CD4-positive, alpha-beta memory T cell (primary cell): Measurements from ENCODE around the gene CACNA1C. TPM values are rescaled to one million over a fixed set of nuclear protein-coding genes. Genes with fewer than 3 reads are reported as not detected.
A peak's percentile ranks its signal among the peaks of the same experiment; 100 is the strongest.

ENCODE experiments used
- CTCF ChIA-PET: fragments of 350-600 bp; sonication (Branson Sonifier 250); formaldehyde crosslinking; loops from one replicate; lab custom pipeline; 2021; ENCODE audit warnings: inconsistent platforms; ENCODE audit not compliant: partially characterized antibody; lab: Charles Lee
- POLR2A ChIA-PET: fragments of 350-600 bp; sonication (Branson Sonifier 250); formaldehyde crosslinking; loops from one replicate; lab custom pipeline; 2021; ENCODE audit not compliant: partially characterized antibody; lab: Charles Lee
- DNase-seq, 5 donors: peaks; one replicate each; pipeline versions ENCODE4 v3.0.0 to v3.0.0-alpha.2; 2020 to 2022; ENCODE audit warnings: mixed read lengths in 1 of 5
- H3K27ac ChIP-seq: one replicate; pipeline ENCODE4 v1.7.0; 2013; ENCODE audit warnings: low read depth, low read length
- H3K27me3 ChIP-seq: 2 replicates; pipeline ENCODE4 v1.7.0; 2013; ENCODE audit warnings: mild to moderate bottlenecking, low read length, moderate library complexity; ENCODE audit not compliant: insufficient read depth
- H3K36me3 ChIP-seq: 2 replicates; pipeline ENCODE4 v1.7.0; 2013; ENCODE audit warnings: mild to moderate bottlenecking, low read length, moderate library complexity; ENCODE audit not compliant: insufficient read depth
- H3K4me1 ChIP-seq: 2 replicates; pipeline ENCODE4 v1.7.0; 2013; ENCODE audit warnings: mild to moderate bottlenecking, low read length, moderate library complexity; ENCODE audit not compliant: insufficient read depth
- H3K4me3 ChIP-seq, 2 donors: one replicate each; pipeline ENCODE4 v1.7.0; 2013; ENCODE audit warnings: low read length in 2 of 2, mild to moderate bottlenecking in 1 of 2
- H3K9me3 ChIP-seq, 2 donors: one replicate each; pipeline ENCODE4 v1.7.0; 2013; ENCODE audit warnings: low read length in 2 of 2, control low read depth in 1 of 2; ENCODE audit not compliant: control insufficient read depth in 1 of 2
- H3K27ac Mint-ChIP-seq, 7 donors: one replicate each; pipeline ENCODE4 v1.8.0; 2020 to 2021; ENCODE audit warnings: mixed read lengths in 7 of 7, mild to moderate bottlenecking in 6 of 7, inconsistent platforms in 3 of 7, moderate library complexity in 3 of 7
- H3K27me3 Mint-ChIP-seq, 2 donors: one replicate each; pipeline ENCODE4 v1.8.0; 2020 to 2021; ENCODE audit warnings: mixed read lengths in 2 of 2
- H3K36me3 Mint-ChIP-seq, 2 donors: one replicate each; pipeline ENCODE4 v1.8.0; 2020 to 2021; ENCODE audit warnings: mixed read lengths in 2 of 2, inconsistent platforms in 1 of 2, mild to moderate bottlenecking in 1 of 2
- H3K4me1 Mint-ChIP-seq, 4 donors: one replicate each; pipeline ENCODE4 v1.8.0; 2020 to 2021; ENCODE audit warnings: mixed read lengths in 4 of 4, mild to moderate bottlenecking in 1 of 4
- H3K4me3 Mint-ChIP-seq, 8 donors: one replicate each; pipeline ENCODE4 v1.8.0; 2020 to 2021; ENCODE audit warnings: mixed read lengths in 8 of 8, mild to moderate bottlenecking in 7 of 8, moderate library complexity in 6 of 8, inconsistent platforms in 3 of 8
- H3K9me3 Mint-ChIP-seq, 8 donors: one replicate each; pipeline ENCODE4 v1.8.0; 2020 to 2021; ENCODE audit warnings: mixed read lengths in 8 of 8, mild to moderate bottlenecking in 5 of 8, inconsistent platforms in 3 of 8, moderate library complexity in 1 of 8
- intact Hi-C: fragments of 100-400 bp; cut with micrococcal nuclease; formaldehyde crosslinking; loops from one replicate; pipeline ENCODE4 v1.15.1; 2023
- polyA plus RNA-seq, 2 donors: library from polyadenylated mRNA; unstranded; fragments of 300-500 nt; fragmentation: Illumina TruSeq; gene quantifications; one replicate each; pipeline ENCODE4 v1.2.3, GENCODE V29; 2021
- total RNA-seq, 2 experiments: library from RNA; stranded (reverse); gene quantifications; one replicate each; pipeline ENCODE4 v1.2.3, GENCODE V29; 2021

Gene CACNA1C
- total and polyA plus RNA-seq, 4 experiments from 2014 or later, result 0.05 to 0.21 (median 0.07) TPM

- H3K36me3 ChIP-seq, result no peaks in the 10 kb centered on the region
- no peaks in the 10 kb centered on the region for H3K4me1 ChIP-seq
- Mint-ChIP-seq H3K4me1 (no peaks in the 10 kb centered on the region), H3K4me3 (no peak overlapping the region), H3K9me3 (peaks cover 0 to 2% (median 0%) of the 10 kb centered on the region in 8 donors), H3K36me3 (no peaks in the 10 kb centered on the region), H3K27ac (no peak overlapping the region), H3K27me3 (peaks cover 8 to 12% of the 10 kb centered on the region in 2 donors)
- no peaks in the 10 kb centered on the region for H3K9me3 ChIP-seq
- H3K4me3 ChIP-seq, result no peak overlapping the region
- H3K27me3 ChIP-seq, result peaks cover 4% of the 10 kb centered on the region
- intact Hi-C loops, result no loop called here
- DNase-seq, result no peak
- ChIA-PET CTCF (no interaction called here), POLR2A (no interaction called here)
- no peak overlapping the region for H3K27ac ChIP-seq
Observed at GRCh38 chr12:2329661-2330210, 276.9 kb downstream of the CACNA1C start.

GRCh38 chr12:2332236-2332635 lies 279.4 kb downstream of the CACNA1C start:
- Mint-ChIP-seq H3K27me3 (peaks cover 7 to 14% of the 10 kb centered on the region in 2 donors), H3K27ac (no peak overlapping the region), H3K36me3 (no peaks in the 10 kb centered on the region), H3K4me1 (peaks cover 0 to 1% (median 0%) of the 10 kb centered on the region in 4 donors), H3K9me3 (no peaks in the 10 kb centered on the region), H3K4me3 (no peak overlapping the region)
- Histone ChIP-seq H3K4me1 (no peaks in the 10 kb centered on the region), H3K36me3 (no peaks in the 10 kb centered on the region), H3K27ac (no peak overlapping the region), H3K4me3 (no peak overlapping the region), H3K27me3 (no peaks in the 10 kb centered on the region), H3K9me3 (no peaks in the 10 kb centered on the region)
- CTCF ChIA-PET, result no interaction called here
- POLR2A ChIA-PET, result no interaction called here
- intact Hi-C loops, result no loop called here
- no peak for DNase-seq

- ChIA-PET CTCF (no interaction called here), POLR2A (no interaction called here)
- Histone ChIP-seq H3K9me3 (no peaks in the 10 kb centered on the region), H3K27ac (no peak overlapping the region), H3K4me1 (no peaks in the 10 kb centered on the region), H3K36me3 (no peaks in the 10 kb centered on the region), H3K27me3 (no peaks in the 10 kb centered on the region), H3K4me3 (no peak overlapping the region)
- Mint-ChIP-seq H3K36me3 (no peaks in the 10 kb centered on the region), H3K9me3 (no peaks in the 10 kb centered on the region), H3K27ac (no peak overlapping the region), H3K27me3 (peaks cover 8 to 17% of the 10 kb centered on the region in 2 donors), H3K4me3 (no peak overlapping the region), H3K4me1 (peaks cover 0 to 1% (median 0%) of the 10 kb centered on the region in 4 donors)
- no peak for DNase-seq
- intact Hi-C loops, result no loop called here
Observed at GRCh38 chr12:2332947-2333346, 280.2 kb downstream of the CACNA1C start.

- H3K4me3 ChIP-seq, result no peak overlapping the region
- H3K27ac ChIP-seq, result no peak overlapping the region
- ChIA-PET POLR2A (no interaction called here), CTCF (no interaction called here)
- H3K4me1 Mint-ChIP-seq, result peaks cover 0 to 1% (median 0%) of the 10 kb centered on the region in 4 donors
- H3K27me3 ChIP-seq, result no peaks in the 10 kb centered on the region
- H3K27me3 Mint-ChIP-seq, result peaks cover 8 to 19% of the 10 kb centered on the region in 2 donors
- no peaks in the 10 kb centered on the region for H3K36me3 ChIP-seq
- H3K36me3 Mint-ChIP-seq, result no peaks in the 10 kb centered on the region
- intact Hi-C loops, result no loop called here
- no peak overlapping the region for H3K4me3 Mint-ChIP-seq
- H3K9me3 Mint-ChIP-seq, result no peaks in the 10 kb centered on the region
- no peak for DNase-seq
- H3K27ac Mint-ChIP-seq, result no peak overlapping the region
- H3K4me1 ChIP-seq, result no peaks in the 10 kb centered on the region
- H3K9me3 ChIP-seq, result no peaks in the 10 kb centered on the region
Observed at GRCh38 chr12:2333491-2334195, 280.9 kb downstream of the CACNA1C start.

- H3K27me3 Mint-ChIP-seq, result peaks cover 8 to 16% of the 10 kb centered on the region in 2 donors
- no peak overlapping the region for H3K4me3 Mint-ChIP-seq
- no peak overlapping the region for H3K27ac Mint-ChIP-seq
- ChIA-PET POLR2A (no interaction called here), CTCF (no interaction called here)
- H3K4me1 Mint-ChIP-seq, result peaks cover 0 to 1% (median 0%) of the 10 kb centered on the region in 4 donors
- Histone ChIP-seq H3K27ac (no peak overlapping the region), H3K9me3 (no peaks in the 10 kb centered on the region), H3K4me1 (no peaks in the 10 kb centered on the region), H3K4me3 (no peak overlapping the region), H3K36me3 (no peaks in the 10 kb centered on the region), H3K27me3 (no peaks in the 10 kb centered on the region)
- no peaks in the 10 kb centered on the region for H3K36me3 Mint-ChIP-seq
- no peak for DNase-seq
- intact Hi-C loops, result no loop called here
- no peaks in the 10 kb centered on the region for H3K9me3 Mint-ChIP-seq
Observed at GRCh38 chr12:2334271-2334670, 281.5 kb downstream of the CACNA1C start.

- intact Hi-C loops, result no loop called here
- Histone ChIP-seq H3K27ac (no peak overlapping the region), H3K36me3 (no peaks in the 10 kb centered on the region), H3K27me3 (no peaks in the 10 kb centered on the region), H3K4me3 (no peak overlapping the region), H3K9me3 (no peaks in the 10 kb centered on the region), H3K4me1 (no peaks in the 10 kb centered on the region)
- DNase-seq, result no peak
- POLR2A ChIA-PET, result no interaction called here
- no peaks in the 10 kb centered on the region for H3K36me3 Mint-ChIP-seq
- H3K9me3 Mint-ChIP-seq, result no peaks in the 10 kb centered on the region
- no peak overlapping the region for H3K4me3 Mint-ChIP-seq
- H3K4me1 Mint-ChIP-seq, result peaks cover 0 to 1% (median 0%) of the 10 kb centered on the region in 4 donors
- H3K27me3 Mint-ChIP-seq, result peaks cover 7 to 16% of the 10 kb centered on the region in 2 donors
- CTCF ChIA-PET, result no interaction called here
- H3K27ac Mint-ChIP-seq, result no peak overlapping the region
Observed at GRCh38 chr12:2334689-2335088, 281.9 kb downstream of the CACNA1C start.

GRCh38 chr12:2335109-2335508 lies 282.3 kb downstream of the CACNA1C start:
- POLR2A ChIA-PET, result no interaction called here
- Mint-ChIP-seq H3K4me3 (no peak overlapping the region), H3K27ac (peak overlapping the region in 1 of 7 donors; percentile 1), H3K4me1 (peaks cover 0 to 1% (median 0%) of the 10 kb centered on the region in 4 donors), H3K9me3 (no peaks in the 10 kb centered on the region), H3K27me3 (peaks cover 7 to 16% of the 10 kb centered on the region in 2 donors), H3K36me3 (no peaks in the 10 kb centered on the region)
- intact Hi-C loops, result no loop called here
- no peak overlapping the region for H3K27ac ChIP-seq
- H3K4me3 ChIP-seq, result no peak overlapping the region
- H3K36me3 ChIP-seq, result no peaks in the 10 kb centered on the region
- H3K9me3 ChIP-seq, result no peaks in the 10 kb centered on the region
- no peak for DNase-seq
- CTCF ChIA-PET, result no interaction called here
- no peaks in the 10 kb centered on the region for H3K4me1 ChIP-seq
- H3K27me3 ChIP-seq, result no peaks in the 10 kb centered on the region
